ENCODE measurements around the gene ZBTB9. TPM values are rescaled to one million over a fixed set of nuclear protein-coding genes. Genes with fewer than 3 reads are reported as not detected.
A peak's percentile ranks its signal among the peaks of the same experiment; 100 is the strongest.

ZBTB9 gene
- total RNA-seq, 4 donors from 2014 or later: 5.9 to 9.9 (median 7.4) TPM

GRCh38 chr6:33416386-33417127, 37.8 kb upstream of the ZBTB9 start:
- H3K36me3 ChIP-seq: peaks cover 41% of the 10 kb centered on the region
- 47% methylated on average over 12 of the region's 12 CpGs for WGBS
- H3K27ac ChIP-seq: peak overlapping the region; percentile 85
- H3K9me3 ChIP-seq: no peaks in the 10 kb centered on the region
- peaks cover 68% of the 10 kb centered on the region for H3K4me1 ChIP-seq
- no peaks in the 10 kb centered on the region for H3K27me3 ChIP-seq
- no peak for DNase-seq (ENCODE audit: low spot score in 2 of 2)
- H3K4me3 ChIP-seq: peak overlapping the region; percentile 66
- no peak for TF ChIP-seq CTCF (IDR thresholded peaks at IDR 0.05)
- TF ChIP-seq EP300 (IDR thresholded peaks at IDR 0.05): no peak
- TF ChIP-seq POLR2A (IDR thresholded peaks at IDR 0.05): no peak
- no peak for TF ChIP-seq POLR2AphosphoS5 (IDR thresholded peaks at IDR 0.05)

GRCh38 chr6:33417128-33417902, 37.1 kb upstream of the ZBTB9 start:
- DNase-seq (ENCODE audit: low spot score in 2 of 2): peak in 1 of 2 donors; percentile 74
- Histone ChIP-seq H3K4me3 (peak overlapping the region; percentile 66), H3K27me3 (no peaks in the 10 kb centered on the region), H3K36me3 (peaks cover 38% of the 10 kb centered on the region), H3K9me3 (no peaks in the 10 kb centered on the region), H3K4me1 (peaks cover 61% of the 10 kb centered on the region), H3K27ac (peak overlapping the region; percentile 85)
- WGBS: 0% methylated on average over 25 of the region's 25 CpGs
- no peak for TF ChIP-seq POLR2AphosphoS5 (IDR thresholded peaks at IDR 0.05)
- no peak for TF ChIP-seq CTCF (IDR thresholded peaks at IDR 0.05)
- TF ChIP-seq EP300 (IDR thresholded peaks at IDR 0.05): no peak
- TF ChIP-seq POLR2A (IDR thresholded peaks at IDR 0.05): no peak

GRCh38 chr6:33417903-33418689, 36.3 kb upstream of the ZBTB9 start, which contains the start of gene CUTA:
CUTA (minus strand) TSS chr6:33418107; CDS start chr6:33418000, 107 bp downstream.
- WGBS: under 1% methylated on average over 29 of the region's 51 CpGs
- Histone ChIP-seq H3K9me3 (no peaks in the 10 kb centered on the region), H3K4me3 (peak within 1 kb of the TSS; percentile 66), H3K36me3 (peaks cover 31% of the 10 kb centered on the region), H3K27ac (peak within 1 kb of the TSS; percentile 85), H3K27me3 (no peaks in the 10 kb centered on the region), H3K4me1 (peaks cover 59% of the 10 kb centered on the region)
- no peak for TF ChIP-seq EP300 (IDR thresholded peaks at IDR 0.05)
- peak; percentile 34 to 79 for TF ChIP-seq POLR2A (IDR thresholded peaks at IDR 0.05)
- TF ChIP-seq CTCF (IDR thresholded peaks at IDR 0.05): peak in 1 of 2 donors; percentile 5
- peak in 1 of 3 donors; percentile 95 for TF ChIP-seq POLR2AphosphoS5 (IDR thresholded peaks at IDR 0.05)
- DNase-seq (ENCODE audit: low spot score in 2 of 2): peak; percentile 100

DNA sequence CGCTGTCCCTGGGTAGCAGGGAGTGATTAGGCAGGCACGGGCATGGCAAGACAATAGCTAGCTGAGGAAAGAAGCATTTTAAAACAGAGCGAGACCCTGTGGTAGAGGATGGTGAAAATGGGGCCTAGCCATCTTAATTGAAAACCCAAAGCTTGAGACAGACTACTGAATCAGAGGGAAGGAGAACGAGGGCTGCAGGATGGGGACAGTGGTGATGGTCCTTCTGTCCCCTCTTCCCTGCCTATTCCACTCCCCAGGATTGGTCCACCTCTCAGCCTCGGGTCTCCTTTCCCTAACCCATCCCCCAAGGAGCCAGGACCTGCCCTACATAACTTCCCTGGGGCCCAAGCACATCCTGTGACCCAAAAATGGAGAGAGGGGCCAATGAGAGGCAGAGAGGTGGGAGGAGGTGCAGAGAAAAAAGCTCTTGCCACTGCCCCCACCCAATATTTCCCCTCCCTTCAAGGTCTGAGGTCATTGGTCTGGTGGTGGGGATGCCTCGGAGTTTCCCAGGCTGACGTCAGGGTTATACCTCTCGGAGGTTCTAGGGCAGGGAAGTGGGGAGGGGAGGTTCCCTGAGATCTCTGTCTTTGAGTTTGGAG, 35.6 kb upstream of the ZBTB9 start:
- 40% methylated on average over 8 of the region's 8 CpGs for WGBS
- Histone ChIP-seq H3K27ac (peak overlapping the region; percentile 85), H3K4me3 (peak overlapping the region; percentile 66), H3K36me3 (peaks cover 24% of the 10 kb centered on the region), H3K4me1 (peaks cover 56% of the 10 kb centered on the region), H3K9me3 (no peaks in the 10 kb centered on the region), H3K27me3 (no peaks in the 10 kb centered on the region)
- no peak for TF ChIP-seq POLR2AphosphoS5 (IDR thresholded peaks at IDR 0.05)
- peak; percentile 19 for TF ChIP-seq EP300 (IDR thresholded peaks at IDR 0.05)
- peak in 1 of 2 donors; percentile 64 for DNase-seq (ENCODE audit: low spot score in 2 of 2)

Measured in suprapubic skin (tissue), 4 donors.